ENCODE data around the gene ZNF79.

ZNF79 gene

DNA sequence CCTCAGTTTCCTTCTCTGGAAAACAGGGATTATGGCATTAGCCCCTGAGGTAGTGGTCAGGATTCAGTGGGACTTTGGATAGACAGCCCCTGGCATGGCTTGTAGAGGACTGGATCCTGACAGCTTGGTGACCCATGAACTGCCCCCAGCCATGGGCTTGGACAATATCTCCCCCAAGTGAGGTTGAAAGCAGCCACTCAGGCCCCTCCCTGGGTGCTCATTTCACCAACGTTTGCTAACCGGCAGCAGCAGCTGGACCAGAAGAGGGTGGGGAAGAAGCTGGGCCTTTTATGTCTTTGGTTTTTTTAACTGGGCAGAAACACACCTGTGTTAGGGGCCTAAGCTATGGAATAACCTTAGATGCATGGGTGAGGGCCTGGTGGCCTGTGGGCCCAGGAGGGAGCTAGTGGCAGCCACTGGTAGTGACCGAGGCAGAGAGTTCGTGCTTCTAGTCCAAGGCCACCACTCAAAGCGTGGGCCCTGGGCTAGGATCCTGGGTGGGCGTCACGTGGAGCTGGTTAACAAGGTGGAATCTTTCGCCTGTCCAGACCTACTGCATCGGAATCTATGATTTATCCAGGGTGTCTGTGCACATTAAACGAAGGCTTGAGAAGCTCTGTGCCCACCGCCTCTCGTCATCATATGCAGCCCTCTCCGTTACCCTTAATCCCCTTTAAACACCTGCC is 25.3 kb upstream of the ZNF79 start:
- DNase-seq: no peak

DNA sequence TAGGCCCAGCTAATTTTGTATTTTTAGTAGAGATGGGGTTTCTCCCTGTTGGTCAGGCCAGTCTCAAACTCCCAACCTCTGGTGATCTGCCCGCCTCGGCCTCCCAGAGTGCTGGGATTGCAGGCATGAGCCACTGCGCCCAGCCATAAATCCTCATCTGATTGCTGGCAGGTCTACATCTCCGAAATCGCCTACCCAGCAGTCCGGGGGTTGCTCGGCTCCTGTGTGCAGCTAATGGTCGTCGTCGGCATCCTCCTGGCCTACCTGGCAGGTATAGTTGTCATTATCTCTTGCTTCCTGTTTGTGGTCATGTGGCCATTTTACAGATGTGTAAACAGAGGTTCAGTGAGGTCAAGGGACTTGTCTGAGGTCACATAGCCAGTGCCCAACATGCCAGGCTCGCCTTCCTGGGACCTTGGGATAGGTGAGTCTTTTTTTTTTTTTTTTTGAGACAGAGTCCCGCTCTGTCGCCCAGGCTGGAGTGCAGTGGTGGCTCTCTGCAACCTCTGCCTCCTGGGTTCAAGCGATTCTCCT is 24.4 kb upstream of the ZNF79 start:
- no peak for DNase-seq

DNA sequence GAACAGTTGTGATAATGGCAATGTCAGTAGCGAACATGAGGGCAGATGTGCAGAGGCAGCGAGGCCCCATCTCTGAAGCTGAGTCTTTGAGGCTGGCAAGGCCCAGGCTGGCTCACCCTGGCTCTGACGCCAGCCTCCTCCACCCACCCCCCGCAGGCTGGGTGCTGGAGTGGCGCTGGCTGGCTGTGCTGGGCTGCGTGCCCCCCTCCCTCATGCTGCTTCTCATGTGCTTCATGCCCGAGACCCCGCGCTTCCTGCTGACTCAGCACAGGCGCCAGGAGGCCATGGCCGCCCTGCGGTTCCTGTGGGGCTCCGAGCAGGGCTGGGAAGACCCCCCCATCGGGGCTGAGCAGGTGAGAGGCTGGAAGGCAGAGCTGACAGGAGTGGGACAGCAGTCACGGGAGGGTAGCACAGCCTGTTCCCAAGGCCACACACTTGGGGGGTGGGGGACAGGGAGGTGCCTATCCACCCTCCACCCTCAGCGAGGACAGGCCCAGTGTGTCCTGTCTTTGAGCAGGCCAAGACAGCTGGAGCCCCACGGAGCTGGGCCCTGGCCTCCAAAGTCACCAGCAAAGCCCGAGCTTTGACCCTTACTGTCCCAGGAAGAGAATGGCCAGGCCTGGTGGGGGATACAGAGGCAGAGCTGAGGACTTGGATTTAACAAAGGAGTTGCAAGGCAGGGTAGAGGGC is 21.6 kb upstream of the ZNF79 start:
- no peak for DNase-seq

- DNase-seq: no peak
Measured at GRCh38 chr9:127403507-127404192, 20.5 kb upstream of the ZNF79 start.

- DNase-seq: no peak
Measured at GRCh38 chr9:127404631-127405030, 19.6 kb upstream of the ZNF79 start.

DNA sequence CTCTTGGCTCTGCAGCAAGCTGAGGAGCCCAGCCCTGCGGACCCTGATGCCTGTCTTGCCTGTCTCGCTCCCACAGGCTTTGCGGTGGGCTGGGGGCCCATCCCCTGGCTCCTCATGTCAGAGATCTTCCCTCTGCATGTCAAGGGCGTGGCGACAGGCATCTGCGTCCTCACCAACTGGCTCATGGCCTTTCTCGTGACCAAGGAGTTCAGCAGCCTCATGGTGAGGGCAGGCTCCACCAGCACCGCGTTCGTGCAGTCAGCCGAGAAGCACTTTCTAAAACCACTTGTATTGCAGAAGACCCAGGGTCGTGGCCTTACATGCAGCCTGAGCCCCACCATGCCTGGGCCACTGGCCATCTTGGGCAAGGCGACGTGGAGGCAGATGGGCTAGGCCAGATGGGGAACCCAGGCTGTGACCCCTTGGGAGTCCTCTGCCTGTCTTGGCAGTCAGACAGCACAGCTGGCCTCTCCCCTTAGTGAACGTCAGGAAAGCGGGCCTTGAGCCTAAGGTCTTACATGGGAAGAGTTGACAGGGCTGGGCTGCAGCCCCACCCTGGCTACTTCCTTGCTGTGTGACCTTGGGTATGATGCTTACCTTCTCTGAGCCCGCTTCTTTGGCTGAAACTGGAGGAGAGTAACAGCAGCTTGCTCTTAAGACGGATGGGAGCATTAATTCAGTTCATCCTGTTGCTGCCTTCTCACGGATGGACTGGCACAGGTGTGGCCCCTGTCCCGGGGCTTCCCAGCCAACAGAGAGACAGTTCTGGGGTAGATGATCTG is 18.6 kb upstream of the ZNF79 start:
- no peak for DNase-seq

GRCh38 chr9:127406799-127407491 is 17.2 kb upstream of the ZNF79 start:
- DNase-seq: no peak

- no peak for DNase-seq
Measured at GRCh38 chr9:127407492-127407843, 16.7 kb upstream of the ZNF79 start.

DNA sequence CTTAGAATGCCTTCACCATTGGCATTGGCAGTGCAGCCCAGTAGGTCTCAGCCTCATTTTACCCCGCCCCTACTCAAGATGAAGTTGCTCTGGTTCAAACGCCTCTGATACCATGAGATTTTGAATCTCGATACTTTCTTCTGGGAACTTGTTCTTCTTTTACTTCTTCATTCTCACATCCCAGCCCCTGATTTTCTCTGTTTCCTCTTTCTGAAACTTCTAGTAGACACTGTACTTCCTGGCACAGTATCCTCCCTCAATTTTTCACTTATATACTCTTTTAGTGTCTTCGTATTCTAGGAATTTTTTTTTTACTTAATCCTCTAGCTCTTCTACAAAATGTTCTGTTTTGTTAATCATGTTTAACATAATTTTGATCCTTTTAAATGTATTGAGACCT is 13.1 kb upstream of the ZNF79 start:
- DNase-seq: no peak

- DNase-seq: no peak
Measured at GRCh38 chr9:127415141-127415540, 9.0 kb upstream of the ZNF79 start.

GRCh38 chr9:127415657-127416056 is 8.5 kb upstream of the ZNF79 start:
- no peak for DNase-seq

DNA sequence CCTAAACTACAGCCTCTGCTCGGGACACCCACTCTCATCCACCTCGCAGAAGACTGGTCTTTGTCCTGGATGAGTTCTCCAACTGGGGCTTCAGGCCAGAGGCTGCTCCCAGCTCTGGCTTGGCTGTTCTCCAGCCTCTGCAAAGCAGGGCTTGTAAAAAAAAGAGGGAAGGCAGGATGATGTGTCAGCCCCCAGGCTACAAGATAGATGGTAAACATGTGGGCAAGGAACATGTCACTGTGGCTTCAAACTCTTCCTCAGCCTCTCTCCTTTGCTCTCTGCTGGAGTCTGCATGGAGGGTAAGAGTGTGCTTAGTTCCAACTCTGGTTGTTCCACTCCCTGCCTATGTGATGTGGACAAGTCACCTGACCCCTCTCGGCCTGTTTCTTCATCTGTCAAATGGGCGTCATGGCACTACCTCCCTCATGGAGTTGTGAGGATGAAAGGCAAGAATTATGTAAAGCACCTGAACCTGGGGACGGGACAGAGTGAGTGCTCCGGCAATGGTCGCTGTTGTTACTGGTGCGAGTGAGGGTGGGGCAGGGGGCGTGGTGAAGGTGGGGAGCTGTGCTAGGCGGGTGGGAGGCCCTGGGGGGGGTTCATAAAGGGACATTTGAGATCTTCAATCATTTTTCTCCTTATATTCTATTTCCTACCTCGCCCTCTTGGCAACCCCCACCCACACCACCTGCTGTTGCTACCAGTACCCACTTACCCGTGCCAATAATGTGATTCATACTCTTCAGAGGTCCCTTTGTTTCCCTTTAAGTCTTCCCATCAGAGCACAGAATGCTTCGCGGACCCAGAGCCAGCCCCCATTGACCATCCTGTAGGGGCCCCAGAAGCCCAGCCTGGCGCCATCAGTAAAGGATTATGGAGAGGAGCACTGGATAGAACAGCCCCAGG is 6.8 kb upstream of the ZNF79 start:
- no peak for DNase-seq

GRCh38 chr9:127418037-127418471 is 6.1 kb upstream of the ZNF79 start:
- DNase-seq: no peak

DNA sequence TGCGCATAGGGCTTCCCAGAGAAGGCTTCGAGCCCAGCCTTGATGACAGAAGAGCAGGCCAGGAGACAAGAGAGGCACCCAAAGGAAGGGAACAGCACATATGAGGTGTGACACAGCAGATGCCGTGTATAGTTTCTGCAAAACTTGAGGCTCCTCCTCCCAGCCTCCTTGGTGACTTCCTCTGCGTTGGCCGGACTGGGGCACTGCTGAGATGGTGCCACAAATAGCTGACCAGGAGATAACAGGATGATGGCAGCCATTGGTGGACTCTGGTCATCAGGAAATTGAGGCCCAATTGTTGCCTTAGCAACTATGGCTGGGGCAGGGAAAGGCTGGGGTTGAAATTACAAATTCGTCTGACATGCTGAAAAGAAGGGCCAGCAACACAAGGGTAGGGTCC is 4.8 kb upstream of the ZNF79 start:
- no peak for DNase-seq

GRCh38 chr9:127421057-127421456 is 3.1 kb upstream of the ZNF79 start:
- DNase-seq: no peak

- DNase-seq: no peak
Measured at GRCh38 chr9:127422133-127422782, 1.9 kb upstream of the ZNF79 start.

DNA sequence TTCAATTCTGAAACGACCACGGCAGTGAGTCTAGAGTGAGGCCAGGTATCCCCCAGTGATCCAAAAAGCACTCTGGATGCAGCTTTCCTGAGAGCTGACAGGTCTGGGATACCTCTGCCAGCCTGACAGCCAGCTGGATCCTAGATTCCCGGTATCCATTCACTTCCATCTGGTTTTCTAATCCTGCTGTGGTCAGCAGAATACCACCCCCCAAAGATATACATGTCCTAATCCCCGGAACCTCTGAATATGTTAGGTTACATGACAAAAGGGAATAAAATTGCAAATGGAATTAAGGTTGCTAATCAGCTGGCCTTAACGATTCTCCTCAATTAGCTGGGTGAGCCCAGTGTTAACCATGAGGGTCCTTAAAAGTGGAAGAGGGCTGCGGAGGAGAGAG is 1.4 kb upstream of the ZNF79 start:
- no peak for DNase-seq

DNA sequence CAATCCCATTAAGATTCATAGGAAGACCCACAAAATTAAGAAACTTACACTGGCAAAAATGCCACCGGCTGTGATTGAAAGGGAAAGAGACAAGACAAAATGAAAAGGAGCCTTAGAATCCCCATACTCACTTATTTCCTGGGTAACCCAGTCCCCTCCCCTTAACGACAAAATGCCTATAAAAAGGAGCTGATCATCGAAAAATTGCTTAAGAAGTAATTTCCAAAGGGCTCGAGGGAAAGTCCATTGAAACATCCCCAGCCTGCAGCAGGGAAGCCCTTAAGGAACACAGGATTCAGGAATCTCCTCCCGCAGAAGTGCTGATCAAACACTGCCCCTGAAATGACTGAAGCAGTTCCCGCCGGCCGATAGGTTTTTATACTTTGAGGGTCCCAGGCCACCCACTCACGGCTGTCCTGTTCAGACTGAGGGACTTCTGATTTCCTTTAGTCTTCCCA is 677 bp upstream of the ZNF79 start:
- DNase-seq: no peak

DNA sequence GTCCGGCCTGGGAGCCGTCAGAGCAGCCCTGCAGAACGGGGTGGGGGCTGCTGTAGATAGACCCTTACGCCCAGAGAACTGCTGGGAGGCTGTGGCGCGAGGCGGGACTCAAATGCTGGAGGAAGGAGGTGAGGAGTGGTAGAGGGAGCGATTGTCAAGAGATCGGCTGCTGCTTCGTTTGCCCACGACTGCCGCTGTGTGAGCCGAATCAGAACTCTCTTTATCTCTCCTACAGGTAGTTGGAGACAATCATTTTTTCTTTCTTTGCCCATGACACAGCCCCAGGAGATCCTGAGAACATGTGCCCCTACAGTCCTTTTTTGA is 456 bp downstream of the ZNF79 start:
- DNase-seq: no peak

DNA sequence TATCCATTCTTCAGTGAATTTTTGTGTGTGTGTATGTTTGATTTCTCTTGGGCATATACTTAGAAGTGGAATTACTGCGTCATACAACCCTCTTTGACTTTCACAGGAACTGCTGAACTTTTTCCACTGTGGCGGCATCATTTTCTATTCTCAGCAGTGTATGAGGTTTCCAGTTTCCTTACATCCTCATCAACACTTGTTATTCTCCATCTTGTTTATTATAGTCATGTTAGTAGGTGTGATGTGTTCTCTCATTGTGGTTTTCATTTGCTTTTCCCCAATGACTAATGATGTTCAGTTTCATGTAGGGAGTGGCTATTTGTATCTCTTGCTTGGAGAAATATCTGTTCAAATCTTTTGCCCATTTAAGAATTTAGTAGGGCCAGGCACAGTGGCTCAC is 2.6 kb downstream of the ZNF79 start:
- no peak for DNase-seq

DNA sequence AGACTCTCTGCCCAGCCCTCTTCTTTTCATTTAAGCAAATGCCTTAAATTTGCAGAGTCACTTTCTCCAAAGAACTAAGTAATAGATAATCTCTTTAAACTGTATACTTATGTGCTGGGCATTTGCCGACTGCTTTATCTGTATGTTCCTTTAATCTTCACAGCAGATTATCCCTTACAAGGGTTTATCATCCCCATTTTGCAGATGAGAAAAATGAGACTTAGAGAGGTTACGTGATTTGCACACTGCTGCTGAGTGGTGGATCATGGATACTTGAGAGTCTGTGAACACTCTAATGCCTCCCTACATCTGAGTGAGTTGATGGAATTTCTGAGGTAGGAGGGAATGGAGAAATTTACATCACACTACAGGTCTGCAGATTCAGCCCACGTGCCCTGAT is 4.2 kb downstream of the ZNF79 start:
- DNase-seq: no peak

Measured in DMS79 (cell line).